HG02938 (cell line): ENCODE results near the gene GRHPR.
"Not testable (repeated sequence)": the region's sequence is repeated elsewhere in the genome, so short reads cannot be mapped to it uniquely, and the experiment has no call there.

Source experiments
- ATAC-seq: cut with Tn5 transposase; IDR thresholded peaks from one replicate; pipeline ENCODE4 v1.9.1; 2021; ENCODE audit warnings: mild to moderate bottlenecking, moderate library complexity; ENCODE audit not compliant: unreplicated experiment

Gene GRHPR

DNA sequence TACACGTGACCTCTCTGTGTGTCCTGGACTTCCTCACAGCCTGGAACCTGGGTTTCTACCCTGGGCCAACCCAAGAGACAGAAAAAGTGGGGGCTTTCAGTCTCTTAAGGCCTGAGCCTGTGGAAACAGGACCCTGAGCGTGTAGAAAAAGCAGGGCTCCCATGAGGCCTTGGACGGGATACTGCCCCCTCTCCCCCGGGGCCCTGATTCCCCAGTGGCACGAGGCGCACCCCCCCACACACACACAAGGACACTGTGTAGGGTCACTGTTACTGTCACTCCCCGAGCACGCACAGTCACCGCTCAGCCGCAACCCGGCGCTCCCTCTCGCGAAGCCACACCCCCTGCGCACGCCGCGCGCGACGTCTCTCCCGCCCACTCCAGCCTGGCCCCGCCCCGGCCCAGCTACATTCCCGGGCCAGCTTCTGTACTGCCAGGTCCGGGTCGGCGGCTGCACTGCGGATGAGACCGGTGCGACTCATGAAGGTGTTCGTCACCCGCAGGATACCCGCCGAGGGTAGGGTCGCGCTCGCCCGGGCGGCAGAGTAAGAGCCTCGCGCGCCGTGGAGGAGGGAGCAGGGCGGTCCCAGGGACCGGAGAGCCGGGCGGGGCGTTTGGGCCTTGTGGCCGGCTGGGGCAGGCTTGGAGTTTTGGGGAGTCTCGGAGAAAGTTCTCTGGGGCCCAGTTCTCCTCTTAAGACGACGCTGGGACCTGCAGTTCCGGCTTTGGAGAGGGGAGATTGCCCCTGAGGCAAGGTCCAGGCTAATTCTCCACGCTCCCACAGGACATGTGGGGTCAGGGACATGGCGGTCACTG, at the start of gene GRHPR:
TSS of gene GRHPR (plus strand) at position 408 of the 816 bp plus-strand sequence. CDS start at position 463, 55 bp downstream.
- peak; percentile 89 for ATAC-seq

DNA sequence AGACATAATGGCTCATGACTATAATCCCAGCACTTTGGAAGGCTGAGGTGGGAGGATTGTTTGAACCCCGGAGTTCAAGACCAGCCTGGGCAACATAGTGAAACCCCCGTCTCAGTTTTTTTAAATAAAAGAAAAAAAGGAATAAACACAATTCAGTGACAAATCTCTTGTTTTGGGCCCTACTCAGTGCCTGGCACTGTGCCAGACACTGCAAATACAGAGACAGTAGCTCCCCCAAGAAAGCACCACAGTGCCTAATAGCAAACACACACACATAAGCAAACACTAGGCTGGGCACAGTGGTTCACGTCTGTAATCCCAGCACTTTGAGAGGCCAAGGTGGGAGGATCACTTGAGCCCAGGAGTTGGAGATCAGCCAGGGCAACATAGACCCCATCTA, 49.7 kb upstream of the GRHPR start:
- ATAC-seq, result no peak

DNA sequence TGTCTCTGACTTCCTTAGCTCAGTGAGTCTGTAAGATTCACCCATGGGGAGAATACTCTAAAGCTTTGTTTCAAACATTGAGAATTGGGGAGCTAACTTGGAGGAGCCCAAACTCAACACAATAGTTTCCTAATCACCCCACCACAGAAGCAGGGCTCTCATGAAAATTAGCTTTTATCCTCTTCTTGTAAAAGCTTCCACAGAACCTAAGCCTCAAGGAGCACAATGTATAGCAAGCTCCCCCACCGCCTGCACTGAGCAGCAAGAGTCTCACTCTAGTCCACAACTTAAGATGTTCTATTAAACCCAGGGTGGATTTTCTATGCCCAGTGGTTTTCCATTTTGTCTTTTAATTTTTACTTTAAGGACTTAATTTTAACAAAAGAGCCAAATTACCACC, 48.9 kb upstream of the GRHPR start:
- no peak for ATAC-seq

DNA sequence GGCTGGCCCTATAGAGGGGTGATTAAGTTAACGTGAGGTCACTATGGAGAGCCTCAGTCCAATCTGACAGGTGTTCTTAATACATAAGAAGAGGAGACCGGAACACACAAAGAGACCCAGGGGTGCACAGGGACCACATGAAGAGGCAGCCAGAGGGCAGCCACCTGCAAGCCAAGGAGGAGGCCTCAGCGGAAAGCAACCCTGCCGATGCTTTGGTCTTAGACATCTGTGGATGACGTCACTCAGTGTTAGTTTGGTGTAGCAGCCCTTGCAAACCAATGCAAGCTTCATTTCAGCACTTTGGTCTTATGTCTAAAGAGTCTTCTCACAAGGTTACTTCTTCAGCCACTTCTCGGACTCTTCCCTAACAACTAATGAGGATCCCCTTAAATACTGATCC, 47.6 kb upstream of the GRHPR start:
- ATAC-seq, result peak; percentile 45

DNA sequence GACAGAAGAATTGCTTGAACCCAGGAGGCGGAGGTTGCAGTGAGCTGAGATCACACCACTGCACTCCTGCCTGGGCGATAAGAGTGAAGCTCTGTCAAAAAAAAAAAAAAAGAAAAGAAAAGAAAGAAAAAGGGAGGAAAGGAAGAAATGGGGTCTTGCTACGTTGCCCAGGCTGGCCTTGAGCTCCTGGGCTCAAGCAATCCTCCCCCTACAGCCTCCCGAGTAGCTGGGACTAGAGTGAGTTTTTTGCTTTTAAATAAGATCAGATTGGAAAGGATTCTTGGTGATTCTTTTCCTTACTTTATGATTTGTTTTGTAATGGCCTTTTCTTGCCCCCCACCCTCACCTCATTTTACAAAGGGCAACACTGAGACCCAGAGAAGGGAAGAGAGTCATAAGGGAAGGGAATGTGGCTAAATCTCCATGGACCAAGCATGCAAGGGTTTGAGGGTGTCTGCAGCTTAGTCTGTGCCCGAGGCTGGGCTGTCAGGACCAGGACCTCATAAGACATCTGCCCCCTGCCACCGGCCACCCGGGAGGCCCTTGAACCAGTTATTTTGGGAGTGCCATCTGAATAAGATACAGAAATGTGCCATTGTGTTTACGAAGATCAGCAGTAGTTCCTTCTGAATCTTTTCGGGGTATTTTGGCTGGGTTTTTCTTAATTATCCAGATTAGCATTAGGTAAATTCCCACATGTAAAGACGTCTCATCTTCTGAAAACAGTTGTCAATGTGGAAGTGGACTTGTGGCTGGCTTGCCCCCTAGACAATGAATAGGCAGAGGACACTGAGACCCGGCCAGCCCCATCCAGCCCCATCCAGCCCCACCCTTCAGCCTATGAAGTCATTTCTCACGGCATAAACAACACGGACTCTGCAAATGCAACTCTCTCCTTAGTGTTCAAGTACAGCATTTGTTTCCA, 44.5 kb upstream of the GRHPR start:
- ATAC-seq, result no peak

DNA sequence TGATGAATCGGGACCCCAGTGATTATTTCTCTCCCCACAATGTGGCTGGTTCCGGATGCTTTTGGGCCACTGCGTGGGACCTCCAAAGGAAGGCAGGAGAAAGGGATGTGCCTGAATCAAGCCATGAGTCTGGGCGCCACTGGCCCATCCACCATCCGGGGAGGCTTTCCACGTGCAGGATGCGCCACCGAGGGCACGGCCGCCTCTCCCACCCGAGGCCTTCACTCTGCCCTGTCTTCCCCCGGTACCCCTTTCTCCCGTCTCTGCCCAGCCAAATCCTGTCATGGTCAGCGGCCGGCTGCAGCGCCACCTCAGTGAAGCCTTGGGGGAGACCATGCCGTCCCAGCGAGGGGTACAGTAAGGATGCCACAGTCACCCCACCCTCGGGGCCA, 43.9 kb upstream of the GRHPR start:
- no peak for ATAC-seq

DNA sequence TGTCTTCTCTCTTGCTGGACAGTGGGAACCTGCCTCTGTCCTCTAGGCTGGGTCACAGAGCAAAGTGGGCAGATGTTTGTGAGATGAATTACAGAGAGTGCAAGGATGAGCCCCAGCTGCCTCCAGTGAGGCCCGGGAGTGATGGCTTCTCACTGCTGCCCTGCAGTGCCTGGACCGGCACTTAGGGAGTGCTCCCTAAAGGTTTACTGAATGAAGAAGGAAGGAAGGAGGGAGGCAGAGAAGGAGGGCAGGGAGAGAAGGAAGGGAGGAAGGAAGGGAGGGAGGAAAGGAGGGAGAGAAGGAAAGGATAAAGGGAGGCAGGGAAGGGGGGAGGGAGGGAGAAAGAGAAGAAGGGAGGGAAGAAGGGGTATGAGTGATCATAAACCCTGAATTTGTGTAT, 42.7 kb upstream of the GRHPR start:
- ATAC-seq, result no peak

DNA sequence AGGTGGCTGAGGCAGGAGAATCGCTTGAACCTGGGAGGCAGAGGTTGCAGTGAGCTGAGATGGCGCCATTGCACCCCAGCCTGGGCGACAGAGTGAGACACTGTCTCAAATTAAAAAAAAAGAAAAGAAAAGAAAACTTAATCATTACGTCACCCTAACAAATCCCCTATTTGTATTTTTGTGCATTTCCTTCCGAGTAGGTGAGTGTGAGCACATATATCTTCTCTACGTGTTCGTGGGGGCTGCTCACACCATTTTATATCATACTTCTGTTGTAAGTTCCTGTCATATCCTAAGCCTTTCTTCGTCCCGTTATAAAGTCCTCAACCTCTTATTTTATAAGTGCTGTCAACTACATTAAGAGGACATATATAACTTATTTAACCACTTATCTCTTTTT, 41.9 kb upstream of the GRHPR start:
- ATAC-seq, result no peak

DNA sequence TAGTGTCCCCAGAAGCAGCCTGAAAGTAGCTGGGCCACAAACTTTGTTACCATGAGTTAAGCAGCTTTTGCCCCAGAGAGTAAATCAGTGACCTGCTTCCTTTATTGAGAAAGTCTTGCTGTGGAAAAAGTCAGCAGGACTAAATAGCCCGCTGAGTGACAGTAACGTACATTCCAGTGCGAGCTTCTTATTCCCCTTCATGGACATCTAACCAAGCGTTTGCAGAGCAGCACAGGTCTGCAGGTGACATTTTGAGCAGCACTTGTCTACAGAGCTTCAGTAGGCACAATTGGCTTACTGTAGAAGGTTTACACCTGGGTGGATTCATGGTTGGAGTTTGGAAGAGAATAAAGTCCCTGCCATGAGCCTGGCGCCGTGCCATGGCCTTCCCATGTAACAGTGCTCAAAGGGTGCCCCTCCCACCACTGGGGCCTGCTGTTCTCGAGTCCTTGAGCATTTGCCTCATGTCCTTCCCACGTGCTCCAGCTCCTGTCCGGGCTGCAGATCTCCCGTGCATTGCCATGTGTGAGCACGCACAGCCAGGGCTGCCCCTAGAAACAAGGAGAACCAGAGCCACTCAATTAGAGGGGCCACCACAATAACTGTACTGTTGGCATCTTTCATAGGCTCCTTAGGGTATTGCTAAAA, 41.3 kb upstream of the GRHPR start:
- ATAC-seq, result no peak

DNA sequence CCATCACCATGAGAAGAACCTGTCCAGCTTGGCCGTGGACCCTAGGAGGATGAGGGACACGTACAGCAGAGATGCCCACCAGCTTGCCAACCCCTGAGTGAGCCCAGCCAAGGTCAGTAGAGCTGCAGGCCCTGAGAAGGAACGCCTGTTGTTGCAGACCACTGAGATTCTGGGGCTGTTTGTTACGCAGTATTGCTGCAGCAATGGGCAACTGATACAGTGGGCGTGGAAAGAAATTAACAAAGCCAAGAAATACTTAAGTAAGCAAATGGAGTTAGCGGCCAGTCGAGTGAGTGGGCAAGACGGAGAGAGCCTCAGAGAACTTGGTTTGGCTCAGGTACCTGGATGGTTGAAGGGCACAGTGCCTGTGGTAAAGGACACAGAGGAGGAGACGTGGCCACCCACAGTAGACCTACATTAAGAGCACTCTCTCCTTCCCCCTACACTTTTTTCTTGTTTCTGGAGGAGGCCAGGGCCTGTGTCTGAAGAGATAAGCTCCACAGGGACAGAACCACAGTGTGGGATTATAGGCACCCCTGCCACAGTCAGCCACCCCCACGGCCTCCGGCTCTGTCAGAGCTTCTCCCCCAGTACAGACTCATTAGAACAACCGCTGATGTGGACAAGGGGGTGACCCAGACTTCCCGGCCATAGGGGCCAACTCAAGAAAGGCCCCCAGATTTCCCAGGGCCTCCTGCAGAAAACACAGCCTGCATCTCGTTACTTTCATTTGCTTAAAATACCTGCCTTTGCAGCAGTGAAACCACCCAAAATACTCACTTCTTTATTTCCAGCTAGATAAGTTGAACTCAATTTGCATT, 40.1 kb upstream of the GRHPR start:
- ATAC-seq, result no peak

DNA sequence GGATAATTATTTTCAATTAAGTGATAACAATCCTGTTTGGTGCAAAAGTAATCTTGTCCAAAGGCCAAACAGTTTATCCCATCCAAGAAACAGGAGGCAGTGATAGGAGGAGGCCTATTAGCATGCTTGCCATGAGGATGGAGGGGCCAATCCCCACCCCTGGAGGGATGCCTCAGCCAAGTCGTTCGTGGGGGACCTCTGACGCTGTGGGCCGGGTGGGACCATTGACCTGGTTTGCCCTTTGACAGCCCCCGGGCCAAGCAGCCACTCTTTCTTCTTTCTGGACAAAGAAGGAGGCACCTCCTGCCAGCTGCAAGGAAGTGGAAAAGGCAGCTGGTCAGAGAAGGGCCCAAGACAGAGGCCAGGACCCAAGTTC, 39.5 kb upstream of the GRHPR start:
- ATAC-seq, result no peak

DNA sequence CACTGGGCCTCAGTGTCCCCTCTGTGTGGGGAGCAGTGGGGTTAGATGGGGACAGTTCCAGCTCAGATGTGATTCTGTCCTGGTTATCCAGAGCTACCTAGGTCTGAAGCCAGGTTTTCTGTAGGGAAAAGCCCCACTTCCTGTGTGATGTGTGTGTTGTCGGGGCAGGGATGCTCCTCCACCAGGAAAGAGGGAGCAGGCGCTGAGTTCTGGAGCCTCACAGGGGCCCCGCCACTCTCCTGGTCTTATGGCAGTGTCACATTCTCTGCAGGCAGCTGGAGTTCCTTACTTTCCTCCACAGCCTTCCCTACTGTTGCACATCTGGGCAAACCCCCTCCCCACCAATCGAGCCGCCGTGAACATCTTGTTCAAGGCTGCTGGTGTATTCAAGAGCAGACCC, 39.1 kb upstream of the GRHPR start:
- ATAC-seq, result no peak

DNA sequence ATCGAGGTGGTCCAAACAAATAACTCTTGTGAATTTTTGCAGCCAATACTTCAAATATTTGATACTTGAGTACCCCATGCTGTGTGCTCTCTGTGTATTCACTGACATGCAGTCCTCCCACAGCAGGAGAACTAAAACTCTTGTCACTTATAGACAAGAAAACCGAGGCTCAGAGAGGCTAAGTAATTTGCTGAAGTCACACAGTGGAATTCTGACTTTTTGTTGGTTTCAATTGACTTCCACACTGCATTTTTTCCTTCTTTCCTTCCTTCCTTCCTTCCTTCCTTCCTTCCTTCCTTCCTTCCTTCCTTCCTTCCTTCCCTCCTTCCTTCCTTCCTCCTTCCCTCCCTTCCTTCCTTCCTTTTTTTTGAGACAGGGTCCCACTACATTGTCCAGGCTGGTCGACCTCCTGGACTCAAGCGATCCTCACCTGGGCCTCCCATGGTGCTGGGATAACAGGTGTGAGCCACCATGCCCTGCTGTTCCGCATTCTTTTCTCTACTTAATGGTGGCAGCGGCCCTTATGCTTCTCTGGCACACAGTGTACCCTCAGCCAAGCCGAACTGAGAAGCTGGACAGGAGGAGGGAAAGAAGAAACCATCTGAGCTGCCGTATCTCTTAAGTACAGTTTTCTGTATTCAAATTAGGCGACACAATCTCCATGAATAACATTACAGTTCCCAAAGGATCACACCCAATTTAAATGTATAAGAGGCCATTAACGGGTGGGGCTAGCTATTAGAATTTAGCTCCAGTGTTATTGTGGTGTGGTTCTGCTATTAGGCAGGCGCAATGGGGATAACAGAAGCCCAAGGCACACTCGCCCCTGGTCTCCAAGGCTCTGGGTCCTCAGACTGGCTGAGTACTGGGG, 38.4 kb upstream of the GRHPR start:
- ATAC-seq, result no peak

DNA sequence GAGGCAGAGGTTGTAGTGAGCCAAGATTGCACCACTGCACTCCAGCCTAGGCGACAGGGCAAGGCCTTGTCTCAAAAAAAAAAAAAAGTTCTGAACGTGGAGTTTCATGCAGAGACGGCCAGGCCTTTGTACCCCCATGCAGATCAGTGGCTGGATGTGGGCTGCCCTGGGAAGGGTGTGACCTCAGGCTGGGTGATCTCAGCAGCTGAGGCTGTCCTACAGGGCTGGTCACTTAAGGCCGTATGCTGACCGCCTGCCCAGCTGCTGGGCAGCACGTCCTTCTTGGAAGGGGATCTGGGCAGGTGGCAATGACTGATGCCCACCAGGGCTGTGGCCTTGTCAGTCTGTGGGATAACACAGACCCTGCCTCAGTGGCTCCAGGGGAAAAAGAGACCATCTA, 37.2 kb upstream of the GRHPR start:
- ATAC-seq, result no peak

DNA sequence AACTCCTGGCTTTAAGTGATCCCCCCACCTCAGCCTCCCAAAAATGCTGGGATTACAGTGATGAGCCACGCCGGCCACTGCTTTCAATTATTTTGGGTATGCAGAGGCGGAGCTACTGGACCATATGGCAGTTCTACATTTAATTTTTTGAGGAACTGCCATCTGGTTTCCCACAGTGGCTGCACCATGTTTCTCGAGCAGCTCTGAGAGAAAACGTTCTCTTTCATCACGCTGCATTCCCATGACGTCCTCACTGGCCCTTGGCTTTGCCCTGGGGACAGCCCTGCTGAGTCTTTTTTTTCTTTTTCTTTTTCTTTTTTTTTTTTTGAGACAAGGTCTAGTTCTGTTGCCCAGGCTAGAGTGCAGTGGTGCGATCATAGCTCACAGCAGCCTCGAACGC, 35.5 kb upstream of the GRHPR start:
- ATAC-seq, result no peak

DNA sequence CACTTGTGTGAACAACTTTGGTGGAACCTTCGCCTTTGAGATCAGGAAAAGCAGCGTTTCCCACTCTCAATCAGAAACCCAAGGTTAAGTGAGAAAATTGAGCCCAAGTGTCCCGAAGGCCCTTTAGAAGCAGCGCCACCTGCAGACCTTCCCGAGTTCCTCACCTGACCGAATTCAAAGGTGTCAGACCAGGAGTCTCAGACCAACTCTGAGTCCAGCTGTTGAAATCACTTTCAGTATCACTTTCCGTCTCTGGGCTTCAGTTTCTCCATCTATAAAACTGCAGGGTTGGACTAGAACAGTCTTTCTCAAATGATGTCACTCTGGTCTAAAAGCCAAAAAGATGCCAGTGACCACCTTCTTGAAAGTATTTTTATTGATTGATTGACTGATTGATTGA, 31.7 kb upstream of the GRHPR start:
- ATAC-seq, result peak; percentile 89

DNA sequence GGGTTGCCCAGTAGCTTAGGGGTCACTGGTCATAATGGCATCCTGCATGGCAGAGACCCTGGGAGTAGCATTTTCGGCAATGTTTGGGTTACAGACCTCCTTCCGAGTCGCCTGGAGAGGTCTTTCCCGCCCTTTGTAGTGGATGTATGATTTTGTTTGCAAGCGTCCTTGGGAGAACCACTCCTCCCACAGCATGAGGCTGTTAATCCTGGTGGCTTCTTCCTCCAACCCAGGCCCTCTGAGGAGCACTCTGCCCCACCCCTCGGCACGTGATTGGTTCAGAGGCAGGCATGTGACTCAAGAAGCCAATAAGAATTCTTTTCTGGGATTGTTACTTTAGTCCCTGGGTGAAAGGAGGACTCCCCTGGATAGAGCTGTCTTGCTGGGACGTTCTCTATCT, 30.2 kb upstream of the GRHPR start:
- ATAC-seq, result no peak

DNA sequence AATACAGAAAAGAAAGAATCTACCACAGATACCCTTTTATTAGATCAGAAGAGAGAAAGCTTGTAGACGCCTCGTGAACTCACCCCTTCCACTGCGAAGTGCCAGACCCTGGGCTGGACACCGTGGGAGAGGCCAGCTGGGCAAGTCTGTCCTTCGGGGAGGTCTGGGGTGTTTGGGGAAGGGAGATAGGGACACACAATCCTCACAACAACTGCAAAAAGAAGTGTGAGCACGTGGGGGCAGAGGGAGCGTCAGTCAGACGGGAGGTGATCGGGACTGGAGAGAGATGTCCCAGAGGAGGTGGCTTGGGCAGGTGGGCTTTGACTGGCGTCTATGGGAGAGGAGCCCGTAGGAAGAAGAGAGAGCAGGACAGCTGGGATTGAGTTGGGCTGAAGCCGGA, 27.3 kb upstream of the GRHPR start:
- no peak for ATAC-seq

DNA sequence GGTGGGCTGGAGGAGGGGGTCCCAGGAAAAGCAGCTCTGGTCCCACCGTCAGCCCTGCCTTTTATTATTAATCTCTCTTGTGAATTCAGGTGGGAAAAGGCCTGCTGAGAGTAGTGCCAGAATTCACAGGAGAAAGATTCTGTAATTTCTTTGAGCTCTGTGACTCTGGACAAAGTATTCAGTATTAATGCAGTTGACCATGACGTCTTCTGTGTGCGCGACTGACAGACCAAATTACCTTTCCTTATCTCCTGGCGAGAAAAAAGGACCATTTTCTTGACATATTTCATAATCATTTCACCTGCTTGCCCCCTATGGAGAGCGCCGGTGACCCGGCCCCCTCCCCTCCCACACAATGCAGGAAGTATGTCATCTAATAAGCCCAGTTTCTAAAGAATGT, 26.8 kb upstream of the GRHPR start:
- no peak for ATAC-seq

DNA sequence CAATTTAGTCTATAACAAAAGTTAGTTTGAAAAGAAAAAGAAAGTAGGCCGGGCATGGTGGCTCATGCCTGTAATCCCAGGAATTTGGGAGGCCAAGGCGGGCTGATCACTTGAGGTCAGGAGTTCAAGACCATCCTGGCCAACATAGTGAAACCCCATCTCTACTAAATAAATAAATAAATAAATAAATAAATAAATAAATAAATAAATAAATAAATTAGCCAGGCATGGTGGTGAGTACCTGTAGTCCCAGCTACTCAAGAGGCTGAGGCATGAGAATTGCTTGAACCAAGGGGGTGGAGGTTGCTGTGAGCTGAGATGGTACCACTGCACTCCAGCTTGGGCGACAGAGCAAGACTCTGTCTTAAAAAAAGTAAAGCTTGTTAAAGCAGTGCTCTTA, 24.5 kb upstream of the GRHPR start:
- not testable (repeated sequence) for ATAC-seq
